Sigmoid colon (tissue), 7 donors: ENCODE data around the gene ACER2. TPM values are rescaled to one million over a fixed set of nuclear protein-coding genes. Genes with fewer than 3 reads are reported as not detected.
A peak's percentile ranks its signal among the peaks of the same experiment; 100 is the strongest.

Source experiments
- DNase-seq: peaks from one replicate; pipeline ENCODE4 v3.0.0-alpha.2; 2019
- H3K27ac ChIP-seq, 4 donors: fragments of 200-600 bp; sonication (generic); one replicate each; pipeline ENCODE4 v1.5.1; 2016 to 2019; ENCODE audit warnings: mild to moderate bottlenecking in 1 of 4
- H3K27me3 ChIP-seq, 3 donors: fragments of 200-600 bp; sonication (generic); one replicate each; pipeline ENCODE4 v1.5.1; 2019; ENCODE audit warnings: mild to moderate bottlenecking in 1 of 3
- H3K36me3 ChIP-seq, 4 donors: fragments of 200-600 bp; sonication (generic); one replicate each; pipeline ENCODE4 v1.5.1; 2016 to 2019
- H3K4me1 ChIP-seq, 4 donors: fragments of 200-600 bp; sonication (generic); one replicate each; pipeline ENCODE4 v1.5.1; 2017 to 2019
- H3K4me3 ChIP-seq, 4 donors: fragments of 200-600 bp; sonication (generic); one replicate each; pipeline ENCODE4 v1.5.1; 2017 to 2019; ENCODE audit warnings: mild to moderate bottlenecking in 2 of 4, moderate library complexity in 1 of 4
- H3K9me3 ChIP-seq, 4 donors: fragments of 200-600 bp in 3 of 4; sonication (generic) in 3 of 4; one replicate each; pipeline versions ENCODE4 v1.5.1 to v1.6.1; 2013 to 2019
- CTCF ChIP-seq, 4 experiments: fragments of 450-650 bp in 3 of 4; fragments of 200-600 bp in 1 of 4; IDR thresholded peaks; one replicate each; pipeline ENCODE4 v1.5.1; 2016 to 2019; ENCODE audit warnings: antibody characterized with exemption in 4 of 4, mild to moderate bottlenecking in 3 of 4, moderate library complexity in 2 of 4
- EP300 ChIP-seq, 4 donors: sonication (generic); formaldehyde crosslinking; IDR thresholded peaks; one replicate each; pipeline ENCODE4 v1.6.1; 2017; ENCODE audit warnings: antibody characterized with exemption in 4 of 4
- POLR2A ChIP-seq, 2 donors: fragments of 450-650 bp; IDR thresholded peaks; one replicate each; pipeline ENCODE4 v1.6.1; 2016; ENCODE audit warnings: antibody characterized with exemption in 2 of 2, mild to moderate bottlenecking in 2 of 2, moderate library complexity in 2 of 2
- POLR2AphosphoS5 ChIP-seq, 4 donors: sonication (generic); formaldehyde crosslinking; IDR thresholded peaks; one replicate each; pipeline ENCODE4 v1.6.1; 2017; ENCODE audit warnings: antibody characterized with exemption in 4 of 4
- WGBS, 2 donors: extraction: QIAGEN DNeasy Blood & Tissue Kit; methylation state at CpG; one replicate each; pipeline ENCODE4 v1.1.7; 2013; 5-methylcytosine and 5-hydroxymethylcytosine counted together
- intact Hi-C: fragments of 100-400 bp; cut with DNase I; formaldehyde crosslinking; loops from one replicate; pipeline ENCODE4 v1.15.1; 2023
- polyA plus RNA-seq, 3 donors: library from polyadenylated mRNA; stranded (reverse); fragments of 200-250 nt; gene quantifications; one replicate each; pipeline ENCODE4 v1.2.3, GENCODE V29; 2013
- total RNA-seq, 4 donors: library from RNA; depleted of rRNA; stranded (reverse); fragments of >200 nt; gene quantifications; one replicate each; pipeline ENCODE4 v1.1.0, GENCODE V29; 2016
- donor health status: healthy with polysubstance abuse.
- donor health status: Bipolar disorder and iron deficiency.
- donor health status: healthy.

Gene ACER2
- total and polyA plus RNA-seq, 7 donors = 1.2 to 4.3 (median 3.1) TPM

DNA sequence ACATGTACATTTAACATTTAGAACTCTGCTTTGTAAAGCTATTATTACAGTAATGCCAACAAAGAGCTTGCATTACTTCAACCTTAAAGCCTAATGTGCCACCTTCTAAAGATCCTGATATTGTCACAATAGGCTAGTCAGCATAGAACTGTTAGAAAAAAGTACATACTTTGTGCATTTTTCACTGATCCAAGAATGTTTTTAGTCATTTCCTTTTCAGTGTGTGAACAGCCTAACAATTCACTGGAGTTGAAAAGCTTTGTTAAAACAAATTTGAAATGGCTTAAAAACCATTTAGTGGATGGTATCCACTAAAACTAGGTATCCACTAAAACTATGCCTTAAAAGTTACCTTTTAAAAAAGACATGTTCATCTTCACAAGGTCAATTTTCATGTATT, 33.3 kb upstream of the ACER2 start:
- no peak overlapping the region for H3K27ac ChIP-seq
- no peaks in the 10 kb centered on the region for H3K27me3 ChIP-seq
- H3K4me3 ChIP-seq = no peak overlapping the region
- intact Hi-C loops = loop anchor here (10.0 kb wide), 1 partner anchor 251 kb away; the partner anchor contains the start of gene PLIN2
- no peak for TF ChIP-seq EP300 (IDR thresholded peaks at IDR 0.05)
- TF ChIP-seq POLR2A (IDR thresholded peaks at IDR 0.05) = no peak
- TF ChIP-seq CTCF (IDR thresholded peaks at IDR 0.05) = no peak
- TF ChIP-seq POLR2AphosphoS5 (IDR thresholded peaks at IDR 0.05) = no peak
- H3K36me3 ChIP-seq = peaks cover 28 to 80% (median 39%) of the 10 kb centered on the region in 4 donors
- H3K9me3 ChIP-seq = no peaks in the 10 kb centered on the region
- peaks cover 3 to 23% (median 19%) of the 10 kb centered on the region in 4 donors for H3K4me1 ChIP-seq
- no peak for DNase-seq

DNA sequence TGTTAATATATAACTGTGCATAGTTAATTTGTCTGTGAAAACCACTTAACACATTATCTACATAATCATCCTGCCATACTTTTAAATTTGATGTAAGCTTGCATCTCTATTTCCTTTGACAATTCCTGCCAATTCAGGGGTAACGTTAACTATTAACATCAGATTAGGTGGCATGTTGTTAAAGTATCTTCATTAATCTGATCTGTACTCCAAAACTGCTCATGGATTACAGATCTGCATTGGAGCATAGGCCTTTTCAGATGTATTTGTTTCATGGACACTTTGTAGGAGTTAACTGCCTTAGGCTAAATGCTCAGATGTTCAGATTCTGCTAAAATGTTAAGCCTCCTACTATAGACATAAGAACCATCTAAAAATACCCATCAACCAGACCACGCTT, 31.9 kb upstream of the ACER2 start:
- Histone ChIP-seq H3K27ac (no peak overlapping the region), H3K4me3 (no peak overlapping the region), H3K4me1 (peaks cover 3 to 30% (median 19%) of the 10 kb centered on the region in 4 donors), H3K36me3 (peaks cover 25 to 66% (median 33%) of the 10 kb centered on the region in 4 donors), H3K9me3 (no peaks in the 10 kb centered on the region), H3K27me3 (no peaks in the 10 kb centered on the region)
- intact Hi-C loops = loop anchor here (10.0 kb wide), 1 partner anchor 252 kb away; the partner anchor contains the start of gene PLIN2
- no peak for DNase-seq
- 47 to 69% methylated on average over 2 of the region's 2 CpGs for WGBS, 2 donors
- no peak for TF ChIP-seq CTCF (IDR thresholded peaks at IDR 0.05)

DNA sequence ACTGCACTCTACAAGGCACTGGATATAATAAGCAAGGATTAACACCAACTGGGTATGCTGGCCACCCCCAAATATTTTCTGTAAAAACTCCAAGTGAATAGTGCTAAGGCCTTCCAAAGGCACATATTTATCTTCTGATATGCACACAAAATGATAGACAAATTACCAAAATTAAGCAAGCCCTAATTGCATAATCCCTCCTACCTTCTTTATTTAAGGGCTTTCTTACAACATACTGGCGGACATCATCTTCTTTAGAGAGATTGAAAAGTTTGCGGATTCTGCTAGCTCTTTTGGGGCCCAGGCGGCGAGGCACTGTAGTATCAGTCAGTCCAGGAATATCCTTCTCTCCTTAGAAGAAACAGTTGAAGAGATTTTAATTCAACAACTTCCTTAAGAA, 30.6 kb upstream of the ACER2 start:
- DNase-seq = no peak
- intact Hi-C loops = loop anchor here (10.0 kb wide), 1 partner anchor 253 kb away; the partner anchor contains the start of gene PLIN2

GRCh38 chr9:19378647-19379046, 30.2 kb upstream of the ACER2 start:
- peak overlapping the region in 3 of 4 donors; percentile 89 to 93 (median 90) for H3K27ac ChIP-seq
- intact Hi-C loops = loop anchor here (10.0 kb wide), 1 partner anchor 254 kb away; the partner anchor contains the start of gene PLIN2
- no peaks in the 10 kb centered on the region for H3K9me3 ChIP-seq
- H3K36me3 ChIP-seq = peaks cover 25 to 48% (median 29%) of the 10 kb centered on the region in 4 donors
- peaks cover 3 to 30% (median 19%) of the 10 kb centered on the region in 4 donors for H3K4me1 ChIP-seq
- 12 to 41% methylated on average over 7 of the region's 7 CpGs for WGBS, 2 donors
- TF ChIP-seq POLR2A (IDR thresholded peaks at IDR 0.05) (no peak), CTCF (IDR thresholded peaks at IDR 0.05) (no peak), POLR2AphosphoS5 (IDR thresholded peaks at IDR 0.05) (no peak), EP300 (IDR thresholded peaks at IDR 0.05) (no peak)
- H3K4me3 ChIP-seq = peak overlapping the region in 3 of 4 donors; percentile 63 to 67 (median 64)
- H3K27me3 ChIP-seq = no peaks in the 10 kb centered on the region
- no peak for DNase-seq

More for the DNA sequence above, 30.6 kb upstream of the ACER2 start:
- peaks cover 25 to 53% (median 29%) of the 10 kb centered on the region in 4 donors for H3K36me3 ChIP-seq
- H3K4me1 ChIP-seq = peaks cover 3 to 30% (median 19%) of the 10 kb centered on the region in 4 donors
- H3K4me3 ChIP-seq = no peak overlapping the region
- no peaks in the 10 kb centered on the region for H3K27me3 ChIP-seq
- WGBS, 2 donors = 41 to 75% methylated on average over 4 of the region's 4 CpGs
- no peaks in the 10 kb centered on the region for H3K9me3 ChIP-seq
- no peak for TF ChIP-seq POLR2A (IDR thresholded peaks at IDR 0.05)
- TF ChIP-seq CTCF (IDR thresholded peaks at IDR 0.05) = no peak
- no peak for TF ChIP-seq EP300 (IDR thresholded peaks at IDR 0.05)
- TF ChIP-seq POLR2AphosphoS5 (IDR thresholded peaks at IDR 0.05) = no peak
- peak overlapping the region in 3 of 4 donors; percentile 89 to 93 (median 90) for H3K27ac ChIP-seq

DNA sequence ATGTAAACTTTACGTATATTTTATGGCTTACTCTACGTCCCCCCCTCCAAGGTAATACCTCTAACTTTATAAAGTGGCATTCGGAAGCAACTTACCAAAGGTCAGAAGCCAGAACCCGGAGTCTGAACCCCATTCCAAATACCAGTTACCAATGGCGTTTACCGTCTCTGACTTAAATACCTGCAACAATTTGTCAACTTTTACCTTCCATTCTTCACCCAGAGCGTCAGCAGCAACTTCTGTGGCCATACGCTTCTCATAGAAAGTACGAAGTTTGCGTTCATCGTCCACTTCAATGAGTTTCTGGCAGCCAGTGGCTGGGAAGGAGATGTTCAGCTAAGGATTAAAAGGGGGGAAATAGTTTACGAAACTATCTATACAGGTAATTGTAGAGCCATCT, 29.5 kb upstream of the ACER2 start:
- DNase-seq = no peak
- 1 to 5% methylated on average over 12 of the region's 12 CpGs for WGBS, 2 donors
- Histone ChIP-seq H3K9me3 (no peaks in the 10 kb centered on the region), H3K27ac (peak overlapping the region; percentile 87 to 93 (median 90)), H3K4me3 (peak overlapping the region; percentile 40 to 67 (median 64)), H3K27me3 (no peaks in the 10 kb centered on the region), H3K4me1 (peaks cover 3 to 30% (median 19%) of the 10 kb centered on the region in 4 donors), H3K36me3 (peaks cover 23 to 44% (median 29%) of the 10 kb centered on the region in 4 donors)
- intact Hi-C loops = loop anchor here (10.0 kb wide), 1 partner anchor 254 kb away; the partner anchor contains the start of gene PLIN2
- TF ChIP-seq POLR2A (IDR thresholded peaks at IDR 0.05) (no peak), CTCF (IDR thresholded peaks at IDR 0.05) (no peak), EP300 (IDR thresholded peaks at IDR 0.05) (no peak), POLR2AphosphoS5 (IDR thresholded peaks at IDR 0.05) (no peak)
